NCI-H128 (cell line): ENCODE results near the gene SH2D4B.
"Not testable (repeated sequence)": the region's sequence is repeated elsewhere in the genome, so short reads cannot be mapped to it uniquely, and the experiment has no call there.

Source experiments
- DNase-seq: peaks from one replicate; lab custom pipeline; 2025; ENCODE audit not compliant: unreplicated experiment; lab: John Stamatoyannopoulos, UW

Gene SH2D4B

DNA sequence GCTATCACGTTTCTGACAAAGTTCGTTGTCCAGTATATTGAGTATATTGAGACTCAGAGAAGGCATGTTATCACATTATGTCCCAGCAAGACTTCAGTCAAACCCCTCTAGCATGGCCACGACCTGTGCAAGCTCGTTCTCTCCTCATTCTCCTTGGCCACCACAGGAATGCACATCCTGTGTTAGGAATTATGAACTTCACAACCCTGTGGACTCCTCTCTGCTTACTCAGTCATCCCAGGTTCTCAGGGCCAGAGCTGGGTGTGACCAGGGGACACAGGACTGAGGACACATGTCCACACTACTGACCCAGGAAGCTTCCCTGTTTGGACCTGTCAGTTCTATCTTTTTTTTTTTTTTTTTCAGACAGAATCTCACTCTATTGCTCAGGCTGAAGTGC lies 4.4 kb downstream of the SH2D4B start:
- no peak for DNase-seq

DNA sequence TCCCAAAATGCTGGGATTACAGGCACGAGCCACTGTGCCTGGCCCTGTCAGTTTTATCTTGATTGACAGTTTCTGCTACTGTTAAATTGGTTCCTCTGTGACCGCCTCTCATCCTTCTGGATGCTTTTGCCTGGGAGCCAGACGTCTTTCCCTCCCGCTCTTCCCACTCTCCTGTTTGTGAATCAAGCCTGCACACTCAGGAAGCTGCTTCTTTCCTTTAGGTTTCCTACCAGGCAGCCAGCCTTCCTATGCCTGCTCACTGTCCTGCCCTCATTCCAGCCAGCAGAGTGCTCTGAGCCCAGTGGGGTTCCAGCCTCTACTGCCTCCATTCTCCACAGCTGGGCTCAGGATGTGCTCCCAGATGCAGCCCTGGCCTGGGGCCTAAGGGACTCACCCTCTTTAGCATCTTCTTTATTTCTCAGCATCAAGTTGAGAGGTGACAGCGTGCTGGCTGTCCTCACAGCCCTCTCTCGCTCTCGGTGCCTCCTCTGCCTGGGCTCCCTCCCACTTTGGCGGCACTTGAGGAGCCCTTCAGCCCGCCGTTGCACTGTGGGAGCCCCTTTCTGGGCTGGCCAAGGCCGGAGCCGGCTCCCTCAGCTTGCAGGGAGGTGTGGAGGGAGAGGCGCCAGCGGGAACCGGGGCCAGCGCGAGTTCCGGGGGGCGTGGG lies 5.1 kb downstream of the SH2D4B start:
- DNase-seq = no peak

DNA sequence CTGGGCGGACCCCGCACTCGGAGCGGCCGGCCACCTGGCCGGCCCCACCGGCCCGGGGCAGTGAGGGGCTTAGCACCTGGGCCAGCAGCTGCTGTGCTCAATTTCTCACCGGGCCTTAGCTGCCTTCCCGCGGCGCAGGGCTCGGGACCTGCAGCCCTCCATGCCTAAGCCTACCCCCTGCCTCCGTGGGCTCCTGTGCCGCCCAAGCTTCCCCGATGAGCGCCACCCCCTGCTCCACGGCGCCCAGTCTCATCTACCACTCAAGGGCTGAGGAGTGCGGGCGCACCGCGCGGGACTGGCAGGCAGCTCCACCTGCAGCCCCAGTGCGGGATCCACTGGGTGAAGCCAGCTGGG lies 5.6 kb downstream of the SH2D4B start:
- DNase-seq = not testable (repeated sequence)

DNA sequence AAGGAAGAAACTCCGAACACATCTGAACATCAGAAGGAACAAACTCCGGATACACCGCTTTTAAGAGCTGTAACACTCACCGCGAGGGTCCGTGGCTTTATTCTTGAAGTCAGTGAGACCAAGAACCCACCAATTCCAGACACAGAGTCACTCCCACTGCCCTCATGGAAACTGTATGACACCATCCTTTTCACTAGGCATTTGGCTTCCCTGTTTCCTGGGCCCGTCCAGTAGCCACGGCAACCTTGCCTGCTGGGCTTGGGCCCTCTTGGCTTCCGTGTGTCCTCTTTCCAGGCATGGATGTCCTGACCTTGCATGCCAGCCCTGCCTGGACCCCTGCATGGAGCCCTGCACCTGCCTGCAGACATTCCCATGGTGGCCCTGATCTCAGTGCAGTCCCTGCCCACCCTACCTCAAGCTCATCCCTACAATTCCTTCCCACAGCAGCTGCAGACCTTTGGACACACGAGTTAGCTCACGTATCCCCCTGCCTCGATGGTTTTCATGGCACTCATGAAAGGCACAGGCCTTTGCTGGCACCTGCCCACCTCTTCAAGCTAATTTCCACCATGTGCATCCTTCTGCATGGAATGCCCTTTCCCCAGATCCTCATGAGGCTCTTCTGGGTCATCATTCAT lies 6.7 kb downstream of the SH2D4B start:
- no peak for DNase-seq

DNA sequence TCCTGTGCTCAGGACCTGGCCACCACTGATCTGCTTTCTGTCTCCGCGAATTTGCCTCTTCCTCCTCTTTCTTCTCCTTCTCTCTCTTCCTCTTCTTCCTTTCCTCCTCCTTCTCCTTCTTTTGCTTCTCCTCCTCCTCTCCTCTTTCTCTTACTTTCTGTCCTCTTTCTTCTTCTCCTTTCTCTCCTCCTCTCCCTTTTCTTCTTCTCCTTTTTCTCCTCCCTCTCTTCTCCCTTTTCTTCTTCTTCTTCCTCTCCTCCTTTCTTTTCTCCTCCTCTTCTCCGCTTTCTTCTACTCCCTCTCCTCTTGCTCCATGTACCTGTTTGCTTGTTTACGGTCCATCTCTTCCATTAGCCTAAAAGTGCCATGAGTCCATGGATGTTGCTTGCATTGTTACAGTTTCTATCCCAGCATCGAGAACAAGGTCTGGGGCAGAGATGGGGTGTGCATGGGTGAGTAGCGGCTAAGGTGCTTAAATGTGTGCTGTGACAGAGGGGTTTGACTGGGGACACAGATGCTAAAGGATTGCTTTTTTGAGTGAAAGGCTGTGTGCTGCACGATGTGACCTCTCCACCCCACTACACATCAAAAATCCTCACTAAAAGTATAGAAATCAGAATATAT lies 7.7 kb downstream of the SH2D4B start:
- DNase-seq = no peak

DNA sequence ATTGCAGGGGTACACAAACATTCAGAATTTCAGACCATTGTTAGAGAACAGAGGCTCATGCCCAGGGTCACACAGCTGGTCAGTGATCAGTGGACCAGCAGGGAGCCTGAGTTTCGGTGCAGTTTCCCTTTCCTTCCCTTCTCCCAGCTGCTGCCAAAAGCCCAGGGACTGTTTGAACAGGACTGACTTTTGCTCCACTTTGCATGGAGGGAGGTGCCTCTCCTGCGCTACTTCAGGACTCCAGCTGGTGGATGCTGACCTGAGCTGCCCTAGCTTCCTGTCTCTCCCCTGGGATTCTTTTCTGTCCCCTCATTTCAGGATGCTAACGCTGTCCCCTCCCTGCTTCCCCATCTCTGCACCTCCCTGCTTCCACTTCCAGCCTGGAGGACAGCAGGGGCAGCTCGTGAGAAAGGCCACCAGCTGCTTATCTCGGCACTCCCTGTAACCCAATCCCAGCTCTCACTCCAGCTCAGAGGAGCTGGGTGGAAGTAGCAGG lies 14.5 kb downstream of the SH2D4B start:
- no peak for DNase-seq

DNA sequence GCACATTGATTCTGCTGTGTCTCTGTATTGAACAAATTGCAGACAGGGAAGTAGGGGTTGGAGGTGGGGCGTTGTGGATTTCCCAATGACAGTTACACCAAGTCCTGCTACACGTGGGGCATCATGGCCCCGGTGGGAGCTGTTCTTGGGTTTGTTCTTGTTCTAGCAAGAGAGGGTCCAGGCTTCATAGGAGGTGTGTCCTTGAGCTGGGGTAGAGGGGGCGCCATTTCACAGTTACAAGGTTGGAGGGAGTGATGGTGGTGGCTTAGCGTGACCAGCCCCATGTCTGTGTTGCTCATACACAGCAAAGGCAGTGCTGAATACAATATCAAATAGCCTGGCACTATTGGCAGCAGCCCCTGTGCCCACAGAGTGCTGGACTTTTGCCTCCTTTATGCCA lies 15.7 kb downstream of the SH2D4B start:
- no peak for DNase-seq

DNA sequence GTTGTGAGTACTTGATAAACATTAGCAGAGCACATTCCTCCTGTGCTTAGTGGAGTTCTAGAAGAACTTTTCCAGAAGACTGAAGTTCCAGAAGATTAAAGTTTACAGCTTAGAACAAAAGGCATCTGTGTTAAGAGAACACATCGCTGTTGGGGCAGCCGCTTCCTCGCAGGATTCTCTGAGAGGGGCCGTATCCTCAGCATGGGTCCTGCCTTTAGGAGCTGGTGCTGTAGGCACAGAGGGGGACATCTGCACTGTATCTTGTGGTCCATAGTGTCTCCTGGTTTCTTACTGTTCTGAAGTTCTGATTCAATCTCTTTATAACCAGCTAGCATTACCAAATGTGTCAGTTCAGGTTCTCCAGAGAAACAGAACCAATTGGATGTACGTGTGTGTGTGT lies 16.3 kb downstream of the SH2D4B start:
- no peak for DNase-seq

DNA sequence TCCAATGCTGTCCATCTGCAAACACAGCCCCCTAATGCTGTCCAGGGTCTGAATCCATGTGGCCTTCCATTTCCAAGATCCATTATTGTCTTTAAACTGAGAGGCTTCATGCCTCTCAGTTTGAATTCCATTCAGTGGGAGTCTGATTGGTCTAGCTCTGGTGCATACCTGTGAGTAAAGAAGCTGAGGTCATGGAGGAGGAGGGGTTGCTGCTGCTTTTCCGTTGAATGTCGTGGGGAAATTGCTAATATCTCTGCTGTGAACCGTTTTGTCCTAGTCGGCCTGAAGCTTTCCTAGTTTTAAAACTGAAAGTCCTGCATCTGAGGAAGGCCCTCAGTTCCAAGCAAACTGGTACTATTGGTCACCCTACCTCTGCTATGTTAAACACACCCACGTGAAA lies 17.7 kb downstream of the SH2D4B start:
- DNase-seq = no peak

DNA sequence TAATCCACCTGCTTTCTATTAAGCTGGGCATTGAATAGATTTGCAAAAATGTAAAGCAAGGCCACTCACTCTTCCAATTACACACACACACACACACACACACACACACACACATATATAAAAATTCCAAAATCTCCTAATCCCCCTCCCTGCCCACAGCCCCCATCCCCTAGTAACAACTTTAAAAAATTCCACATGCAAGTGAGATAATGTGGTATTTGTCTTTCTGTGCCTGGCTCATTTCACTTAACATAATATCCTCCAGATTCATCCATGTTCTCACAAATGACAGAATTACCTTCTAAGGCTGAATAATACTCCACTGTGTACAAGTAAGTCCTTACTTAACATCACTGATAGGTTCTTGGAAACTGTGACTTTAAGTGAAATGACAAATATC lies 24.2 kb downstream of the SH2D4B start:
- DNase-seq = no peak

DNA sequence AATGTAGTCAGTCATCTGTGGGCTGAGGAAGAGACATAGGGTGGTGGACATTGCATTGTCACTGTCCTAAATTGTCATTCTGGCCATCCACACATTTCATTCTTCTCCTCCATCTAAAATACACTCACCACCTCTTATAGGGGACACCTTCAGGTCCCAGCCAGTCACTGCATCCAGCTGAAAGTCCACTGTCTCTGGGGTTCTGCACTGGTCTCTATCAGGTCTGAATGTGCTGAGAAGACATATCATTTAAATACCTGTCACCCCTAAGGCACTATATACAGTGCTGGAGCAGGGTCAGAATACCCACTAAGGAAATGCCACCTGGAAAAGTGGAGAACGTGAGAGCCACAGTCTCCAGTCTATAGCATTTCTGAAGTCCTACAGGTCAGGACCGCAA lies 29.6 kb downstream of the SH2D4B start:
- DNase-seq = no peak

DNA sequence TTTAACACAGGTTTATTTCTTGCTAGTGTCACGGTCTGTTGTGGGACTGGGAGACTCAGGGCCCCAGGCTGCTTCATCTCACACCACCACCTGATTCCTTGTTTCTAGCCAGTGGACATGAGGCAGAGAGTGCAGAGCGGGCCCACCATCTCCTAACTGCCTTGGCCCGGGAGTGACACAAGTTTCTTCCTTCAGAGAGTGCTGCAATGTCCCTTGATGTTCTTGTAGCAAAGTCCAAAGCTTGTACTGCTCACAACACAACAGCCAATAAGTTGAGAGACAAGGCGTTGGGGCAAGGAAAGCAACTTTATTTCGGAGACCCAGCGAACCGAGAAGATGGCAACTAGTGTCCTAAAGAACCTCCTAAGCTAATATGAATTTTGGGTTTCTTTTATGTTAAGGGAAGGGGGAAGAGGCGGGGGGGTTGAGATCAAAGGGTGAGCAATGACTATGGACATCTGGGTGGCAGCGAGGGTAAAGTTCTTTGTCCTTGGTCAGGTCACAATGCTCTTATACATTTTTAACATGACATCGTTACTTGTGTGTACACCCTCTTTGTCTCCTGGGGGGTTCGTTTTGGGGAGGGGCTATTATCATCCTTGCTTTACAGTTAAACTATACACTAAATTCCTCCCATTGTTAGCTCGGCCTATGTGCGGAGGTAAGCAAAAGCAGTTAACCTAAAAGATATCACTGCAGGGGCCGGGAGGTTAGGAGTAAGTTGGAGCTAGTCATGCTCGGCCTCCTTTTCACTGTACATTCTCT lies 31.6 kb downstream of the SH2D4B start:
- DNase-seq = no peak

DNA sequence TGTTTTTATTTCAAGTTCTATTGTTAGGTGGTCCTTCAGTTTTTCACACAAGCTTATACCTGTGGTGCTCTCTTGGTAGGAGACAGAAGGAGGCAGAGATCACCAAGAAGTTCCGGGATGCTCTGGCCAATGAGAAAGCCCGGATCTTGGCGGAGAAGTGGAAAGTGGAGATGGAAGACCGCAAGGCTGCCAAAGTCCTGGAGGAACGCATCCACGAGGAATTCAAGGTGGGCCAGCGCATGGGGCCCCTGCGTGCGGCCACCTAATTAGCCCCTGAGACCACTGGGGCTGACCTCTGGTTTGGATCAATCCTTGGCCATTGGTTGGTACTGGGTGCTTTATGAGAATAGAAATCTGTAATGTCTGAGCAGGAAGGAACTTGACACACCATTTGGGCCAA lies 33.6 kb downstream of the SH2D4B start:
- DNase-seq = no peak

DNA sequence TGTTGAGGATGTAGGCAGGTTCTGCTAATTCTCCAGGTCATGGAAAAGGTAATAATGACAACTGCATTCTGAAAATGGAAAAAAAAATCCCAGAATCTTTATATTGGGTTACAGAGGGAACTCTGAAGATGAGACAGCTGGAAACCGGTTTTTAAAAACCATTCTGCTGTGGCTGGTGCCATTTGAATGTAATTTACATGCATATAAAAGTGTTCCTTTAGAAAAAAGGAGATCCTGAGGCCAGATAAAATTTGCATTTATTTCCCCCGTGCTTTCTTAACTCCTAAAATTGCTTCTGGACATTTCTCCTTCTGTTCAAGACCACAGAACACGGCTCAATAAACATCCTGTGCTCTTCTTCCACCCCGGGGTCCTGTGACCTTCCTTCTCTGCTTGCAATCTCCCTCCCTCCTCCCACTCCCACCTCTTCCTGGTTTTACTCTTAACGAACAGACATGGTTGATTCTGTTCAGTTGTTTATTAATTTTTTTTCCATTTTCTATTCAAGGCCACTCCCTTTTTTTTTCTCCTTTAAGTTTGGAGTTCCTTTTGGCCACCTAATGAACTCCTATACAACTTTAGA lies 41.6 kb downstream of the SH2D4B start:
- DNase-seq = no peak

DNA sequence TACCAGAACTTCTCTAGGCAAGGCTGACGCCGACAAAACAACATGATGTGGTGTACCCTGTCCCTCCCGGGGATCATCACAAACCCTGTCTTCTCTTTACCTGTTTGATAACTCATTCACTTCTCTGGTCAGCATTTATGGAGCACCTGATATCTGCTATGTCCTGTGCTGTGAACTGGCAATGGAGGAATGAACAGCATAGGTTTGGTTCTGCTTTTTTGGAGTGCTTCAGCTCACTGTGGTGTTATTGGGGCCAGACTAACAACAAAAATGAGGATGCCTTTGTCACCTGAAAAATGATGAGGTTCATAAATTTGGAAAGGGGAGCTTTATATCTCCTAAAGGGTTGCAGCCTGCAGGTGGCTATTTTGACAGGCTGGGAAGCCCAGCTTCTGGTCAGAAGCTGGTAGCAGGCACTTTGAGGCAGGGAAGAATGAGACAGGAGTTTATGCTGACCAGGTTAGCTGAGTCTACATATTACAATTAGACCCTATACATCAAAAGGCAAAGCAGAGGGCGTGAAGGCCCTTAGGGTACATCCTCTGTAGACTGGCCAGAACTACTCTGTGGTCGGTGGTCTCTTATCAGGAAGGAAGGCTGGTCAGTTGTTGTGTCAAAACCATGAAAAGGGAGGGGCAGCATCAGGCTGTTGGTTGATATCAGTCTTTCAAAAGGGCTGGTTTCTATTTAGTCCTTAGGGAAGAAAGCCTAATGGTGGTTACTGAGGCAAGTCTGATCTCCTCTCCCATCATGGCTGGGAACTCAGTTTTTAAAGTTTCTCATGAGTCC lies 42.3 kb downstream of the SH2D4B start:
- DNase-seq = no peak

DNA sequence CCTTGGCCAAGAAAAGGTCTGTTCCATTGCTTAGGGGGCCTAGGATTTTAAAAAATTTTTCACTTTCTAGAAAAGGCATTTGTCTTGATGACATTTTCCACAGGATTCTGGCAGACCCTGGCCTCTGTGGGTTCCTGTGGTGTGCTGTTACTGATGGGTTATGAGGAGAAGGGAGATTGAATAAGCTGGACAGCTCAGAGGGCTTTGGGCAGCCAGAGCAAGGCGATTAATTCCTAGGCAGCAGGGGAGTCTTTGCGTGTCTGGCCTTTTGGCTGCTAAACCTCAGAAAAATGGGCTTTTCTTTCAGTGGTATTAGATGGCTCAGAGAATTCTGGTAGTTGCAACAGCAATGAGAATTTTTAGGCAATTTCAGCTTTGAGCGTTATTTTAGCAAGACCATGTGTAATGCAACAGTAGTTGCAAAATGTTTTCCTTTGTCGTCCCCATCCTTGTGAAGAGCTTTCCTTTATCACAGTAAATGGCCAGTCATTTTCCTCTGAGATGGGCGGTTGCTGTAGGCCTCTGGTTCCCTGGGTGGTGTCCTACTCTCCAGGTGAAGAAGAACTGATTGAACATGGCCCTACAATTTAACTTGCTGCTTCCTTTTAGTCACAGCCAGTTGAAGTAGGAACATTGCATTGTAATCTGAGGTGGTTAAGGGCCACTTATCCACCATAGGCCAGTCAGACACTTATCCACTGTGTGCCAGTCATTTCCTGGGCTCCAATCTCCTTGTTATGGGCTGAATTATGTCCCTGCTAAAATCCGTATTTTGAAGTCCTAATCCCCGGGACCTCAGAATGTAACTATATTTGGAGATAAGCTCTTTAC lies 43.2 kb downstream of the SH2D4B start:
- DNase-seq = no peak

DNA sequence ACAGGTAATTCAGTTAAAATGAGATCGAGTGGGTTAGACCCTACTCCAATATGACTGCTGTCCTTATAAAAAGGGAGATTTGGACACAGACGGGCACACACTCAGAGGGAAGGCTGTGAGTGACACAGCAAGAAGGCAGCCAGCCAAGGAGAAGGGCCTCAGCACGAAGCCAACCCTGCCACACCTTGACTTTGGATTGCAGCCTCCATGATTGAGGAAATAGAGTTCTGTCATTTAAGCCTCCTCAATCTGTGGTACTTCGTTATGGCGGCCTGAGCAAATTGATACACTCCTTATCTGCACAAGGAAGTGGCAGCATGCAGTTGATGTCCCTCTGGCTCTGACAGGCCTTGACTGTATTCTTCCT lies 43.8 kb downstream of the SH2D4B start:
- DNase-seq = no peak

DNA sequence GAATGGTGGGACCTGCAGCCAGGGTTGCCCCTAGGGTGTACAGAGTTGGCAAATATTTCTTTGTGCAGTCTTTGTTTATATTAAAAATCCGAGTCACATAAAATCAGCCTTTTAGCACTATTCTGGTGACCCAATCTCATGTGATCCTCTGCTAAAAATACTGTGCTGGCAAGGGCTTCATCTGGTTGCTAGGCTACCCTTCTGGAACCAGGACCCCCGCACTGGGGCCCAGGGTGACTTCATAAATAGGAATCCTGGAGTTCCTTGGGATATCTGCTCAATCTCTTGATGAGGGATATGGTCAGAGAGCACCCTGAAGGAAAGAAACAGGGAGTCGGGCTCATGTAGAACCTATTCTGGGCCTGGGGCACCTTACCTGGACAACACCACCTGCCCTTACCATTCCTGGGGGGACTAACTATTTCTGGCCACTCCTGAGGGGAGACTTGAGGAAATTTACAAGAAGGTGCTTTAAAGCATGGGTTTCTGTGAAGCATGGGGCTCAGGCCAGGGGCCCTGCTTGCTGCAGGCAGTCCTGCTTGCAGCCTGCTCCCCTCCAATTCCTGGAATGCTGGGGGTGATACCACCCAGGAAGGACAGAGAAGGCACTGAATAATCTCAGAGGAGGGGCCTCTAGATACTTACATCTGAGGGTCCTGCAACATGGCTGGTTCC lies 44.7 kb downstream of the SH2D4B start:
- no peak for DNase-seq

DNA sequence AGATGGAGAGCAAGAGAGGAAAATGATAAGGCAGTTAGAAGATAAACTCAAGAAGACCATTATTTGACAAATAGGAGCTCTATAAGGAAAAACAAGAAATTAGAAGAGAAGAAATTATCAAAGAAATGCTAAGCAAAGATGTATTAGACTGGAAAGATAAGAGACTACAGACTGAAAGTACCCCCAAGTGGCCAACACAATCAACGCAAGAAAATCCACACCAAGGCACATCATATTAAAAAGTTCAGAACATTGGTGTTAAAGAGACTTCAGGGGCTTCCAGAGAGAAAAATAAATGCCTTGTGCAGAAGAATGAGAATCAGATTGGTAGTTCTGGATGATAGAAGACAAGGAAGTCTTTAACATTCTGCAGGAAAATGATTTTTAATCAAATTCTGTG lies 46.0 kb downstream of the SH2D4B start:
- no peak for DNase-seq
